Right lobe of liver (tissue), 6 donors: Measurements from ENCODE around the gene ELMO1. TPM values are rescaled to one million over a fixed set of nuclear protein-coding genes. Genes with fewer than 3 reads are reported as not detected.

ENCODE experiments used
- ATAC-seq, 4 donors: fragments of 200-7000 bp; cut with Tn5 transposase; one replicate each; pipeline ENCODE4 v1.9.1; 2020; ENCODE audit warnings: mild to moderate bottlenecking in 4 of 4, moderate library complexity in 4 of 4
- DNase-seq, 3 donors: peaks; one replicate each; pipeline ENCODE4 v3.0.0-alpha.2; 2020
- H3K27ac ChIP-seq, 3 donors: fragments of 200-600 bp; one replicate each; pipeline ENCODE4 v1.8.0; 2022
- H3K27me3 ChIP-seq, 2 donors: fragments of 200-600 bp; one replicate each; pipeline ENCODE4 v1.8.0; 2022
- H3K36me3 ChIP-seq, 4 donors: fragments of 200-600 bp; sonication (generic) in 1 of 4; one replicate each; pipeline versions ENCODE4 v1.5.1 to v1.8.0; 2017 to 2022; ENCODE audit warnings: control low read depth in 1 of 4
- H3K4me1 ChIP-seq, 4 donors: fragments of 200-600 bp; sonication (generic) in 1 of 4; one replicate each; pipeline versions ENCODE4 v1.5.1 to v1.8.0; 2017 to 2022; ENCODE audit warnings: control low read depth in 1 of 4
- H3K4me3 ChIP-seq, 3 donors: fragments of 200-600 bp; one replicate each; pipeline ENCODE4 v1.8.0; 2022
- H3K9me3 ChIP-seq, 4 donors: fragments of 200-600 bp; sonication (generic) in 1 of 4; one replicate each; pipeline versions ENCODE4 v1.5.1 to v1.8.0; 2017 to 2022; ENCODE audit warnings: control low read depth in 1 of 4
- CTCF ChIP-seq, 4 donors: fragments of 200-600 bp in 3 of 4; fragments of 450-650 bp in 1 of 4; IDR thresholded peaks; one replicate each; pipeline versions ENCODE4 v1.5.1 to v1.8.0; 2016 to 2022; ENCODE audit warnings: antibody characterized with exemption in 4 of 4, mild to moderate bottlenecking in 2 of 4
- POLR2A ChIP-seq: fragments of 450-650 bp; IDR thresholded peaks from one replicate; pipeline ENCODE4 v1.6.1; 2017; ENCODE audit warnings: antibody characterized with exemption, mild to moderate bottlenecking
- WGBS: methylation state at CpG from one replicate; pipeline ENCODE4 v1.1.6; 2018; ENCODE audit warnings: low coverage, low lambda C conversion rate; ENCODE audit not compliant: insufficient coverage; ENCODE audit errors: missing lambda C conversion rate; 5-methylcytosine and 5-hydroxymethylcytosine counted together
- intact Hi-C, 2 donors: fragments of 100-400 bp; cut with DNase I; formaldehyde crosslinking; loops; one replicate each; pipeline versions ENCODE4 v1.11.2 to v1.14.1; 2022
- total RNA-seq, 6 experiments: library from RNA; depleted of rRNA in 2 of 6; stranded (reverse); fragments of >200 nt in 2 of 6; fragmentation: NEBNext Ultra II Directional in 3 of 6; extraction: Animal tissue kit (Norgen Biotek cat#: 25700) in 3 of 6; gene quantifications; one replicate each; pipeline versions ENCODE4 v1.1.0 to v1.2.4, GENCODE V29; 2016 to 2023
- donor health status: DM: no; HTN: yes; CAD: no.
- donor health status: DM: no; HTN: no; CAD: no.
- donor health status: DM: no; HTN: no; CAD: no.
- donor health status: DM: no; HTN: yes; CAD: no.
- donor health status: DM: no; HTN: yes; CAD: no.

The ELMO1 gene
- total RNA-seq, 6 experiments from 2014 or later = 18.4 to 55.4 (median 25.1) TPM

- 70% methylated on average over 1 of the region's 1 CpG for WGBS
Observed at GRCh38 chr7:36941359-36941758, 507.3 kb downstream of the ELMO1 start.

GRCh38 chr7:36939816-36940215 lies 508.8 kb downstream of the ELMO1 start:
- DNase-seq = no peak
- H3K27ac ChIP-seq = no peak overlapping the region
- no peak for ATAC-seq
- H3K4me1 ChIP-seq = no peaks in the 10 kb centered on the region
- H3K4me3 ChIP-seq = no peak overlapping the region
- H3K9me3 ChIP-seq = peaks cover 0 to 20% (median 10%) of the 10 kb centered on the region in 4 donors
- H3K36me3 ChIP-seq = no peaks in the 10 kb centered on the region
- no peaks in the 10 kb centered on the region for H3K27me3 ChIP-seq
- intact Hi-C loops = no loop called here
- TF ChIP-seq CTCF (IDR thresholded peaks at IDR 0.05) (no peak), POLR2A (no peak)
- 100% methylated on average over 2 of the region's 4 CpGs for WGBS

More at GRCh38 chr7:36941359-36941758, 507.3 kb downstream of the ELMO1 start:
- H3K4me1 ChIP-seq = peaks cover 0 to 12% (median 3%) of the 10 kb centered on the region in 4 donors
- H3K4me3 ChIP-seq = no peak overlapping the region
- H3K27ac ChIP-seq = no peak overlapping the region
- no peak for TF ChIP-seq POLR2A
- no peak for TF ChIP-seq CTCF (IDR thresholded peaks at IDR 0.05)
- ATAC-seq (no peak), DNase-seq (no peak)
- no peaks in the 10 kb centered on the region for H3K36me3 ChIP-seq
- intact Hi-C loops = no loop called here
- peaks cover 0 to 20% (median 10%) of the 10 kb centered on the region in 4 donors for H3K9me3 ChIP-seq
- no peaks in the 10 kb centered on the region for H3K27me3 ChIP-seq

- WGBS = 100% methylated on average over 2 of the region's 2 CpGs
- Histone ChIP-seq H3K4me1 (no peaks in the 10 kb centered on the region), H3K27ac (no peak overlapping the region), H3K27me3 (no peaks in the 10 kb centered on the region), H3K9me3 (peaks cover 0 to 20% (median 10%) of the 10 kb centered on the region in 4 donors), H3K4me3 (no peak overlapping the region), H3K36me3 (no peaks in the 10 kb centered on the region)
- intact Hi-C loops = no loop called here
- DNase-seq (no peak), ATAC-seq (no peak)
- TF ChIP-seq POLR2A (no peak), CTCF (IDR thresholded peaks at IDR 0.05) (no peak)
Observed at GRCh38 chr7:36937754-36938563, 510.7 kb downstream of the ELMO1 start.

GRCh38 chr7:36931892-36932291 lies 516.8 kb downstream of the ELMO1 start:
- DNase-seq (no peak), ATAC-seq (no peak)
- no peaks in the 10 kb centered on the region for H3K36me3 ChIP-seq
- no peak for TF ChIP-seq CTCF (IDR thresholded peaks at IDR 0.05)
- no peak for TF ChIP-seq POLR2A
- no peaks in the 10 kb centered on the region for H3K9me3 ChIP-seq
- H3K4me3 ChIP-seq = no peak overlapping the region
- H3K27ac ChIP-seq = no peak overlapping the region
- H3K27me3 ChIP-seq = no peaks in the 10 kb centered on the region
- intact Hi-C loops = no loop called here
- 100% methylated on average over 1 of the region's 1 CpG for WGBS
- H3K4me1 ChIP-seq = no peaks in the 10 kb centered on the region
